K562 (cell line): ENCODE results near the gene SPATC1L. TPM values are rescaled to one million over a fixed set of nuclear protein-coding genes. Genes with fewer than 3 reads are reported as not detected.
A peak's percentile ranks its signal among the peaks of the same experiment; 100 is the strongest.

Experiments
- BHLHE40 ChIP-seq: IDR thresholded peaks from 2 replicates; pipeline ENCODE4 v1.6.1; 2011; ENCODE audit warnings: low read length, improper control_type of control experiment
- CHD1 ChIP-seq: fragments of 200-600 bp; sonication (generic); IDR thresholded peaks from one replicate; pipeline ENCODE4 v1.6.1; 2012; ENCODE audit warnings: mild to moderate bottlenecking, moderate library complexity, low read length, inconsistent platforms
- ESRRA ChIP-seq: fragments of 450-650 bp; IDR thresholded peaks from 2 replicates; pipeline ENCODE4 v1.6.1; 2014; ENCODE audit warnings: low read depth, mild to moderate bottlenecking, moderate library complexity, borderline replicate concordance
- HMGN3 ChIP-seq: IDR thresholded peaks from 2 replicates; pipeline ENCODE4 v1.6.1; 2011; ENCODE audit warnings: borderline replicate concordance, low read depth, mild to moderate bottlenecking, mixed read lengths, low read length; ENCODE audit not compliant: insufficient read length; ENCODE audit errors: extremely low read depth
- MAFG ChIP-seq: fragments of 450-650 bp; conservative IDR thresholded peaks from 2 replicates; pipeline ENCODE4 v1.6.1; 2016; ENCODE audit warnings: missing genetic modification characterization, missing compliant biosample characterization
- PCBP2 ChIP-seq: fragments of 200-400 bp; formaldehyde crosslinking; IDR thresholded peaks from 2 replicates; pipeline ENCODE4 v1.6.1; 2018; ENCODE audit warnings: low read length, low read depth, mild to moderate bottlenecking, moderate library complexity; ENCODE audit not compliant: poor library complexity, severe bottlenecking
- RBM39 ChIP-seq: fragments of 200-400 bp; formaldehyde crosslinking; optimal IDR thresholded peaks from 2 replicates; pipeline ENCODE3; 2018; ENCODE audit warnings: low read depth, low read length
- SOX6 ChIP-seq: fragments of 450-650 bp; IDR thresholded peaks from 2 replicates; pipeline ENCODE4 v1.6.1; 2014; ENCODE audit warnings: mild to moderate bottlenecking
- TCFL5 ChIP-seq: fragments of 250-450 bp; sonication (Bioruptor Pico); conservative IDR thresholded peaks from 2 replicates; pipeline ENCODE4 v1.6.1; 2021; ENCODE audit warnings: mild to moderate bottlenecking, moderate library complexity, matching md5 sums
- ZKSCAN1 ChIP-seq: fragments of 150-350 bp; IDR thresholded peaks from 2 replicates; pipeline ENCODE4 v1.6.1; 2016; ENCODE audit warnings: low read depth, low read length
- ZNF124 ChIP-seq: sonication (generic); formaldehyde crosslinking; IDR thresholded peaks from 2 replicates; pipeline ENCODE4 v1.8.1; 2022; ENCODE audit warnings: missing genetic modification reagents
- ZNF175 ChIP-seq: fragments of 200-800 bp; sonication (Bioruptor generic); IDR thresholded peaks from 2 replicates; pipeline ENCODE4 v1.6.1; 2016; ENCODE audit warnings: low read depth, mild to moderate bottlenecking, missing genetic modification characterization, missing compliant biosample characterization
- ZNF436 ChIP-seq: fragments of 250-450, 450-650 bp; sonication (Bioruptor Pico); formaldehyde crosslinking; IDR thresholded peaks from 2 replicates; pipeline ENCODE4 v1.7.0; 2020; ENCODE audit warnings: mild to moderate bottlenecking
- polyA plus RNA-seq, 8 experiments: library from polyadenylated mRNA; depleted of rRNA in 4 of 8; stranded (reverse) in 5 of 8; unstranded in 3 of 8; fragments of >200 nt; fragmentation: Nextera tagmentation in 2 of 8; fragmentation: Illumina TruSeq in 1 of 8; extraction: Ambion mirVana in 2 of 8; extraction: Trizol in 1 of 8; gene quantifications; 2 replicates each; pipeline versions ENCODE4 v1.2.1 to v1.2.3, GENCODE V29; 2011 to 2014; ENCODE audit warnings: inconsistent platforms in 1 of 8, missing spikeins in 1 of 8
- total RNA-seq, 7 experiments: library from RNA; depleted of rRNA in 6 of 7; stranded (reverse); fragments of >200 nt in 6 of 7; fragmentation: Illumina TruSeq in 2 of 7; extraction: Trizol in 2 of 7; gene quantifications; 2 replicates each; pipeline versions ENCODE4 v1.2.1 to v1.2.3, GENCODE V29; 2011 to 2021; ENCODE audit warnings: low replicate concordance in 1 of 7

The SPATC1L gene
- total and polyA plus RNA-seq, 9 of the 15 experiments (the other 6 are each of a cell fraction or from before 2014, with no cell fraction given), result 0.14 to 121 (median 34.0) TPM; not detected in 1

DNA sequence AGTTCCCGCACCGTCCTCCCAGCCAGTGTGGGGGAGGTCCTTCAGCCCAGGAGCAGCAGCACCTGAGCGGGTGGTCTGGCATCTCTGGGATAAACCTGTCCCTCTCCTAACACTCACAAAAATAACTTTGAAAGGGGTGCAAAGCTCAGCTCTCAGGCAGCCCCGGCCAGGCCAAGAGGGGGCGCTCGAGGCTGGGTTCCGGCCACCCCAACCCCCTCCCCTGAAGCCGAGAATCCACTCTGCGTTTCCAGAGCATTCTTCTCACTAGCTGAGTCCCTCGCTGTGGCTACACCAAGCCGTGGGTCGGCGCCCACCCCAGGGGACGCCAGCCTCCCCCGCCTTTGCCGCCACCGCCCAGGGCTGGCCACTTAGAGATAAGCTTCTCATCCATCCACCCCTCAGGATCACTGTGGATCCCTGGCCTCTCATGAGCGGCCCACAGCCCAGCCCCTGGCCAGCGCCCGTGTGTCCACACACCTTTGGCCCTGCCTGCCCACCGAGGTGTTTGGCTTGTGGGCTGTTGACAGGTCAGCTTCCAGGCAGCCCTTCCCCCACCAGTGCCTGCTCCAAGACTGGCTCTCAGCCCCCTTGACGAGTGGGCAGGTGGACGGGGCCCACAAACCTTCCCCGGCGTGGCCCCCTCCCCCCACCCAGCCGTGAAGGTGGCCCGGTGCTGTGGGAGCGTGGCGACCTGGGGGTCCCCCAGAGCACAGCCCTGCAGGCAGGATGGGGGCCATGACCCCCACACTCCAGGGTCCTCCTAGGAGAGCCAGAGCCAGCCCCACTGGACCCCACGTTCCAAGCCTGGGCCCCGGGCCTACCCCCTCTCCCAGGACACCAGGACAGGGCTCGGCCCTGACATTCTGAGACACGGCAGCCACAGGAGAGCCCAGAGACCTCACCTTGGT, 30.8 kb downstream of the SPATC1L start (continued):
- TF ChIP-seq HMGN3, result peak; percentile 46
- no peak for TF ChIP-seq TCFL5 (CRISPR knock-in tag)
- 0 out of 2 replicates have a peak, but pooled peaks have one; percentile 45 for TF ChIP-seq ZKSCAN1
- TF ChIP-seq ZNF124 (CRISPR knock-in tag), result peak; percentile 52; the same call in 1 of the 2 replicates
- TF ChIP-seq SOX6, result no peak; the same call in 1 of the 2 replicates
- no peak for TF ChIP-seq ZNF436 (CRISPR knock-in tag)
- no peak for TF ChIP-seq ZNF175
- TF ChIP-seq PCBP2, result no peak
- peak; percentile 34 for TF ChIP-seq BHLHE40
- TF ChIP-seq RBM39, result no peak
- peak; percentile 68 for TF ChIP-seq ESRRA
- TF ChIP-seq MAFG (tag), result no peak
- TF ChIP-seq CHD1, result no peak
